Hepatocyte (in vitro differentiated cells): ENCODE measurements around the gene MEF2C.

Source experiments
- EZH2 ChIP-seq: fragments of 200-600 bp; sonication (generic); IDR thresholded peaks from 2 replicates; pipeline ENCODE4 v1.6.1; 2016; ENCODE audit warnings: antibody characterized with exemption, mild to moderate bottlenecking, borderline replicate concordance
- TF ChIP-seq, protein P1 (sequence below): fragments of 200-600 bp; sonication (generic); IDR thresholded peaks from 2 replicates; pipeline ENCODE4 v1.5.1; 2016; ENCODE audit warnings: antibody characterized with exemption, mild to moderate bottlenecking; ENCODE audit not compliant: poor library complexity

GRCh38 chr5:88782571-88782970, 100.4 kb downstream of the MEF2C start:
- TF ChIP-seq, protein P1, sequence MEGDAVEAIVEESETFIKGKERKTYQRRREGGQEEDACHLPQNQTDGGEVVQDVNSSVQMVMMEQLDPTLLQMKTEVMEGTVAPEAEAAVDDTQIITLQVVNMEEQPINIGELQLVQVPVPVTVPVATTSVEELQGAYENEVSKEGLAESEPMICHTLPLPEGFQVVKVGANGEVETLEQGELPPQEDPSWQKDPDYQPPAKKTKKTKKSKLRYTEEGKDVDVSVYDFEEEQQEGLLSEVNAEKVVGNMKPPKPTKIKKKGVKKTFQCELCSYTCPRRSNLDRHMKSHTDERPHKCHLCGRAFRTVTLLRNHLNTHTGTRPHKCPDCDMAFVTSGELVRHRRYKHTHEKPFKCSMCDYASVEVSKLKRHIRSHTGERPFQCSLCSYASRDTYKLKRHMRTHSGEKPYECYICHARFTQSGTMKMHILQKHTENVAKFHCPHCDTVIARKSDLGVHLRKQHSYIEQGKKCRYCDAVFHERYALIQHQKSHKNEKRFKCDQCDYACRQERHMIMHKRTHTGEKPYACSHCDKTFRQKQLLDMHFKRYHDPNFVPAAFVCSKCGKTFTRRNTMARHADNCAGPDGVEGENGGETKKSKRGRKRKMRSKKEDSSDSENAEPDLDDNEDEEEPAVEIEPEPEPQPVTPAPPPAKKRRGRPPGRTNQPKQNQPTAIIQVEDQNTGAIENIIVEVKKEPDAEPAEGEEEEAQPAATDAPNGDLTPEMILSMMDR, result no peak
- no peak for TF ChIP-seq EZH2
